ENCODE data around the gene NAA35.
"Not testable (repeated sequence)": the region's sequence is repeated elsewhere in the genome, so short reads cannot be mapped to it uniquely, and the experiment has no call there.

The NAA35 gene

DNA sequence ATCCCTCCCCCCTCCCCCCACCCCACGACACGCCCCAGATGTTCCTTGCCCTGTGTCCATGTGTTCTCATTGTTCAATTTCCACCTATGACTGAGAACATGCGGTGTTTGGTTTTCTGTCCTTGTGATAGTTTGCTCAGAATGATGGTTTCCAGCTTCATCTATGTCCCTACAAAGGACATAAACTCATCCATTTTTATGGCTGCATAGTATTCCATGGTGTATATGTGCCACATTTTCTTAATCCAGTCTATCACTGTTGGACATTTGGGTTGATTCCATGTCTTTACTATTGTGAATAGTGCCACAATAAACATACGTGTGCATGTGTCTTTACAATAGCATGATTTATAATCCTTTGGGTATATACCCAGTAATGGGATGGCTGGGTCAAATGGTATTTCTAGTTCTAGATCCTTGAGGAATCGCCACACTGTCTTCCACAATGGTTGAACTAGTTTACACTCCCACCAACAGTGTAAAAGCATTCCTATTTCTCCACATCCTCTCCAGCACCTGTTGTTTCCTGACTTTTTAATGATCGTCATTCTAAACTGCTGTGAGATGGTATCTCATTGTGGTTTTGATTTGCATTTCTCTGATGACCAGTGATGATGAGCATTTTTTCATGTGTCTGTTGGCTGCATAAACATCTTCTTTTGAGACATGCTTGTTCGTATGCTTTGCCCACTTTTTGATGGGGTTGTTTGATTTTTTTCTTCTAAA lies 107.2 kb downstream of the NAA35 start:
- H3K9me3 Mint-ChIP-seq, H3K4me1 Mint-ChIP-seq, CTCF ChIA-PET, H3K27ac Mint-ChIP-seq, H3K4me3 Mint-ChIP-seq, H3K27me3 Mint-ChIP-seq, DNase-seq, H3K36me3 Mint-ChIP-seq: not testable (repeated sequence)

DNA sequence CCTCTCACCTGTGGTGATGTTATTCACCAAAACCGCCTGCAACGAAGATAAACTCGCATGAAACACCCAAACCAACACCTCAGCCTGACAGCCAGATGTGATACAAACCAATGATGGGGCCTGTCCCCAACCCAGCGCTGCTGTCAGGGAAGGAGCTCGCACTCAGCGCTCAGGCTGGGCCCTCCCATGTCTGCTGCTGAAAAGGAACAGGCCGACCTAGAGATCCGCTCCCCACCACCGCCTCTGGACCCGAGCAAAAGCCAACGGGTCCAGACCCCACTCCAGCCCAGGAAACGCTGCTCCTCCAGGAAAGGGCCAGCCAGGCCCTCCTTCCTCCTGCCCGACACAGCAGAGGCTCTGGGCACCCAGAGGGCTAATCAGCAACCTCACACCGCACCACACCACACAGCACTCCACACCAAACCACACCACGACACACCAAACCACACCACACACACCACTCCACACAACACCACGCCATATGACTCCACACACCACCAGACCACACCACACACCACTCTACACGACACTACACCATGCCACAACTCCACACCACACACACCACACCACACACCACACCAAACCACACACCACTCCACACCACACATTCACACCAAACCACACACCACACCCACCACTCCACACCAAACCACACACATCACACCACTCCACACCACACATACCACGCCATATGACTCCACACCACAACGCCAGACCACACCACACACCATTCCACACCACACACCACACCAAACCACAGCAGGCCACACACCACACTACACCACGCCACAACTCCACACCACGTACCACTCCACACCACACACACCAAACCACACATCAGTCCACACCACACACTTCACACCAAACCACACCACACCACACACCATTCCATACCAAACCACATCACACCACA lies 111.9 kb downstream of the NAA35 start:
- CTCF ChIA-PET, result no interaction called here
- Mint-ChIP-seq H3K27ac (no peak overlapping the region), H3K9me3 (peaks cover 3% of the 10 kb centered on the region), H3K4me3 (no peak overlapping the region), H3K4me1 (no peaks in the 10 kb centered on the region), H3K27me3 (peaks cover 3% of the 10 kb centered on the region), H3K36me3 (no peaks in the 10 kb centered on the region)
- DNase-seq, result no peak

DNA sequence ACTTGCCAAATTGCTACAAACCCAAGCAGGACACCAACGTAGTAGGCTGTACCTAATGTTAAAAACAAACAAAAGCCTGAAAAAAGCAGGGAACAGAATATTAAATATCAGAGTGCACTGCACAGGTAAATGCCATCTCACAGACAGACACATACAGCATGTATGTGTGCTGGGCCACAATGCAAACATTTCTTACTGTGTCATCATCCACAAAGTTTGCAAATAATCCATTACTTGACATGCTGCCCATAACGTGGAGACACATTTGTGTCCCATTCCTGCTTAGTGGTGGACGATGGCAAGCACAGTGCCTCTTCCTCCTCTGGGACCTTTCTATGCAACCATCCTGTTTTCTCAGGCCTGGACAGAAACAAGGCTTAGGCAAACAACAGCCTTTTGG lies 113.7 kb downstream of the NAA35 start:
- no peak for DNase-seq

GRCh38 chr9:86057491-86057890 lies 116.5 kb downstream of the NAA35 start:
- CTCF ChIA-PET, result no interaction called here

More for the DNA sequence above, 113.7 kb downstream of the NAA35 start:
- Mint-ChIP-seq H3K27me3 (peaks cover 3% of the 10 kb centered on the region), H3K9me3 (peaks cover 3% of the 10 kb centered on the region), H3K36me3 (no peaks in the 10 kb centered on the region), H3K4me3 (no peak overlapping the region), H3K27ac (no peak overlapping the region), H3K4me1 (no peaks in the 10 kb centered on the region)
- CTCF ChIA-PET, result no interaction called here

DNA sequence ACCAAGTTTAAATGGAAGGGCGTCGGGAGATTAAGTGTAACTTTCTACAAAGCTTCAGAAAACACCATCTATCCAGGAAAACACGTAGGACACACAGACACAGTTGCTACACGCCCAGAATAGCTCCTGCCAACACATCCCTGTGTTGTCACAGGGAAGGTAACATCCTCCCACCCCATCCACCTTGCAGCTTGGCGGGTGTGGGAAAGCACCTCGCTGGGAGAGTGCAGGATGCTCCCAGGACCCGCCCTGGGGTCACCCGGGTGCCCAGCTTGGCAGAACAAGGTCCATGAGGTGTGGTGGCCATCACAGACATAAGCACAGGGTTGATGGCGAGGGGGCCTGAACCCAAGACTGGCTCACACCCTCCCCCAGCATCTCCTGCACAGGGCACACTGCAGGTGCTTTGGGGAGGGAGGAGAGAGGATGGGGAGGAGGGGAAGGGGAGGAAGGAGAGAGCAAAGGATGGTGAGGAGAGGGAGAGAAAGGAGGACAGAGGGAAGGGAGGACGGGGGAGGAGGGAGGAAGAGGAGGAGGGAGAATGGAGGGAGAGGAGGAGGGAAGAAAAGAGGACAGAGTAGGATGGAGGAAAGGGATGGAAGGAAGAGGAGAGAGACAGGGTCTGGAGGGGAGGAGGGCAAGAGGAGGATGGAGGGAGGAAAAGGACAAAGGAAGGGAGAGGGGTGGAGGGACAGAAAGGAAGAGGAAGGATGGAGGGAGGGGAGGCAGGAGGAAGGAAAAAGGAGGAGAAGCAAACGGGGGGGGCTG lies 121.2 kb downstream of the NAA35 start:
- Mint-ChIP-seq H3K4me1 (no peaks in the 10 kb centered on the region), H3K27me3 (peaks cover 14% of the 10 kb centered on the region), H3K27ac (no peak overlapping the region), H3K4me3 (no peak overlapping the region), H3K9me3 (no peaks in the 10 kb centered on the region), H3K36me3 (no peaks in the 10 kb centered on the region)
- CTCF ChIA-PET, result no interaction called here
- no peak for DNase-seq

More at GRCh38 chr9:86057491-86057890, 116.5 kb downstream of the NAA35 start:
- H3K4me1 Mint-ChIP-seq, result no peaks in the 10 kb centered on the region
- H3K4me3 Mint-ChIP-seq, result no peak overlapping the region
- peaks cover 10% of the 10 kb centered on the region for H3K27me3 Mint-ChIP-seq
- no peak overlapping the region for H3K27ac Mint-ChIP-seq
- no peaks in the 10 kb centered on the region for H3K36me3 Mint-ChIP-seq
- no peaks in the 10 kb centered on the region for H3K9me3 Mint-ChIP-seq
- DNase-seq, result no peak

- Mint-ChIP-seq H3K9me3 (no peaks in the 10 kb centered on the region), H3K27ac (no peak overlapping the region), H3K4me1 (no peaks in the 10 kb centered on the region), H3K4me3 (no peak overlapping the region), H3K36me3 (no peaks in the 10 kb centered on the region), H3K27me3 (peaks cover 14% of the 10 kb centered on the region)
- DNase-seq, result no peak
- CTCF ChIA-PET, result no interaction called here
These were observed 122.1 kb downstream of the NAA35 start for GRCh38 chr9:86062845-86063693.

DNA sequence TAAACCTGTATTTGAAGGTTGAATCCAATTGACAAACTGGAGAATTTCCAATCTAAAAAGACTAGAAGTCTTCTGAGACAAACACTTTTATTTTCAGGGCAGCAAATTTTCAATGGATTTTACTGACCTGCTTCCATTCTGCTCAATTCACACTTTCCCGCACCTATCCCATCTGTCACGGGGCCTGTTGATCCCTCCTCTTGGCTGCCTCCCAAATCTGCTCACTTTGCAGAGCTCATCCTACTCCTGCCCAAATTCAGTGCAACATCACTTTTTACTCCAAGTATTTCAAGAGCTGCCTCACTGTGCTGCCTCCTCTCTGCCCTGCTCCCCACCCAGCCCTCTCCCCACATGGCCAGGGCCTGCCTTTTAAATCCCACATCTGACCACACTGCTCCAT lies 123.3 kb downstream of the NAA35 start:
- Mint-ChIP-seq H3K9me3 (no peaks in the 10 kb centered on the region), H3K36me3 (no peaks in the 10 kb centered on the region), H3K4me3 (no peak overlapping the region), H3K4me1 (no peaks in the 10 kb centered on the region), H3K27ac (no peak overlapping the region), H3K27me3 (peaks cover 14% of the 10 kb centered on the region)
- no peak for DNase-seq
- CTCF ChIA-PET, result no interaction called here

DNA sequence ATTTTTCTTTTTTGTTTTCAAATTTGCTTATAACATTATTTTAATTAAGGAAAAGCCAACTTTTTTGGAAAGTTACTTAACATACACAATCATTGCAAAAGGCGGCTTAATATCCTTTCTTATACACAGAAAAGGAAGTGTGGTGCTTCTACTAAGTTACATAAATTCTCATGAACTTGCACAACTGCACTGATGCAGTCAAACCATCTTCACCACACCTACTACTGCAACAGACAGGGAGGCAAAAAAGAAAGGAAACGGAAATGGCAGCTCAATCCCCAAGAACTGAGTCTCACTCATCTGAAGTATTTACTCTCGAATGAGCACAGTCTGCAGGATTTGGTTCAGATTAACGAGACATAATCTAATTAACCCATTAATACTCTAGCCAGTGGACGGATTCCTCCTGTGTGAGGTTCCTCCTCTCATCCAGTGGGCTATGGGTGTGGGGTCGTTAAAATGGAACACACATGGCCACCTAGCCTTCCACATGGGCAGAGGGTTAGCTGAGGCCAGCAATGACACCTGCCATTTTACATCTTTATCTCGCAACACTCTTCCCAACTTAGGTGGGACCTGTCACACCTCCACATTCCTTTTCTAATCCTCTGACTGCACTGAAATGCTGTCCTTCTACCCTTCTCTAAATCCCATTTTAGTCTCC lies 128.4 kb downstream of the NAA35 start:
- DNase-seq, result no peak
- peaks cover 3% of the 10 kb centered on the region for H3K27me3 Mint-ChIP-seq
- H3K27ac Mint-ChIP-seq, result no peak overlapping the region
- H3K4me3 Mint-ChIP-seq, result no peak overlapping the region
- CTCF ChIA-PET, result no interaction called here
- no peaks in the 10 kb centered on the region for H3K36me3 Mint-ChIP-seq
- H3K9me3 Mint-ChIP-seq, result no peaks in the 10 kb centered on the region
- H3K4me1 Mint-ChIP-seq, result no peaks in the 10 kb centered on the region

All from activated naive CD4-positive, alpha-beta T cell treated with anti-CD3 and anti-CD28 coated beads, Interleukin-2, amount 10 ng/mL, durations not matched to agents 7 days and 5 days (primary cell).